Daoy (cell line): ENCODE measurements around the gene FOXL1. TPM values are rescaled to one million over a fixed set of nuclear protein-coding genes. Genes with fewer than 3 reads are reported as not detected.
"Not testable (repeated sequence)": the region's sequence is repeated elsewhere in the genome, so short reads cannot be mapped to it uniquely, and the experiment has no call there.

Experiments
- DNase-seq: peaks from one replicate; pipeline ENCODE4 v3.0.0-alpha.2; 2015; ENCODE audit warnings: low read depth
- total RNA-seq: library from RNA; depleted of rRNA; stranded (reverse); fragments of >200 nt; shearing (Covaris generic); gene quantifications from 2 replicates; pipeline ENCODE4 v1.2.3, GENCODE V29; 2014

The FOXL1 gene
- total RNA-seq, 1 experiment from 2014 or later = 4.9 TPM

- no peak for DNase-seq
Observed at GRCh38 chr16:86580791-86581170, 2.4 kb downstream of the FOXL1 start.

GRCh38 chr16:86581458-86581857 lies 3.1 kb downstream of the FOXL1 start:
- DNase-seq = no peak

- no peak for DNase-seq
Observed at GRCh38 chr16:86584071-86584685, 5.8 kb downstream of the FOXL1 start.

- peak; percentile 76 for DNase-seq
Observed at GRCh38 chr16:86584726-86585721, 6.7 kb downstream of the FOXL1 start.

- peak; percentile 65 for DNase-seq
Observed at GRCh38 chr16:86585821-86586611, 7.7 kb downstream of the FOXL1 start.

GRCh38 chr16:86587487-86587886 lies 9.1 kb downstream of the FOXL1 start:
- DNase-seq = no peak

- DNase-seq = not testable (repeated sequence)
Observed at GRCh38 chr16:86587955-86588354, 9.6 kb downstream of the FOXL1 start.

- DNase-seq = peak; percentile 81
Observed at GRCh38 chr16:86590501-86591144, 12.3 kb downstream of the FOXL1 start.

- no peak for DNase-seq
Observed at GRCh38 chr16:86591270-86591669, 12.9 kb downstream of the FOXL1 start.

- DNase-seq = no peak
Observed at GRCh38 chr16:86593913-86594620, 15.7 kb downstream of the FOXL1 start.

- no peak for DNase-seq
Observed at GRCh38 chr16:86594721-86595120, 16.4 kb downstream of the FOXL1 start.

GRCh38 chr16:86595983-86596605 lies 17.7 kb downstream of the FOXL1 start:
- peak; percentile 57 for DNase-seq

- DNase-seq = no peak
Observed at GRCh38 chr16:86597126-86597879, 19.0 kb downstream of the FOXL1 start.

GRCh38 chr16:86597880-86598606 lies 19.7 kb downstream of the FOXL1 start:
- DNase-seq = no peak

GRCh38 chr16:86598607-86599565 lies 20.5 kb downstream of the FOXL1 start:
- no peak for DNase-seq

- no peak for DNase-seq
Observed at GRCh38 chr16:86601356-86601755, 23.0 kb downstream of the FOXL1 start.

GRCh38 chr16:86602521-86602920 lies 24.2 kb downstream of the FOXL1 start:
- no peak for DNase-seq
